ELR (cell line): ENCODE results near the gene HCN2.
"Not testable (repeated sequence)": the region's sequence is repeated elsewhere in the genome, so short reads cannot be mapped to it uniquely, and the experiment has no call there.

Experiments used
- DNase-seq: peaks from one replicate; pipeline ENCODE4 v3.0.0-alpha.2; 2015; ENCODE audit warnings: low read depth

Gene HCN2

DNA sequence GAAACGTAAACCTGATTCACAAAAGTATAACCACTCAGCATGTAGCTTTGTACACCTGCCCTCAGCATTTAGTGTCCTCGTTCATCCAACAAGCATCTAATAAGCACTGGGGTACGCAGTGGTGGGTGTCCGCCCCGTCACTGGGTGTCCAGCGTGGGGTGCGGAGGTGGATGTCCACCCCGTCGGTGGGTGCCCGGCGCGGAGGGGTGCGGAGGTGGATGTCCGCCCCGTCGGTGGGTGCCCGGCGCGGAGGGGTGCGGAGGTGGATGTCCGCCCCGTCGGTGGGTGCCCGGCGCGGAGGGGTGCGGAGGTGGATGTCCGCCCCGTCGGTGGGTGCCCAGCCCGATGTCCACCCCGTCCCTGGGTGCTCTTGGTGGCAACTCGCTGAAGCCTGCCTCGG, 4.5 kb upstream of the HCN2 start:
- DNase-seq: not testable (repeated sequence)

DNA sequence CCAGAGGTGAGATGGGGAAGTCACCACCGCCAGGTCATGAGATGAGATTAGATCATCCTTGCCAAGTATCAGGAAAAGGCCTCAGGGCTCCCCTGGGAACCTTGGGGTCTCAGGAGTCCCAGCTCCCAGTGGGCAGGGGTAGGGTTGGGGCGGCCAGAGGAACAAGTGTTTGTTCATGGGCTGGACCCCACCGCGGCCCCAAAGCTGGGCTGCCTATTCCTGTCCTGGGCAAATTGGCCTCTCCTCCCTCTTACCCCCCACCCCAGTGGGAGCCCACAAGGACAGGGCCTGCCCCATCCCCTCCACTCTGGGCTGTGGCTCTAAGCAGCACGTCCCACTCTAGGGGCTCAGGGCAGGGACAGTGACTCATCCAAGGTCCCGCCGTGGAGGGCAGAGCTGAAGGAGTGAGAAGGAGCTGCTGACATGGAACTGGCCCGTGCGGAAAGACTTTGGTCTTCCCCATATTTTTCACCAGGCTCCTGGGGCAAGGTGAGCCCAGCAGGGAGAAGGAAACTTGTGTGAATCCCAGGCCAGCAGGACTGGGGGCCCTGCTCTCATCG, 4.0 kb upstream of the HCN2 start:
- no peak for DNase-seq

DNA sequence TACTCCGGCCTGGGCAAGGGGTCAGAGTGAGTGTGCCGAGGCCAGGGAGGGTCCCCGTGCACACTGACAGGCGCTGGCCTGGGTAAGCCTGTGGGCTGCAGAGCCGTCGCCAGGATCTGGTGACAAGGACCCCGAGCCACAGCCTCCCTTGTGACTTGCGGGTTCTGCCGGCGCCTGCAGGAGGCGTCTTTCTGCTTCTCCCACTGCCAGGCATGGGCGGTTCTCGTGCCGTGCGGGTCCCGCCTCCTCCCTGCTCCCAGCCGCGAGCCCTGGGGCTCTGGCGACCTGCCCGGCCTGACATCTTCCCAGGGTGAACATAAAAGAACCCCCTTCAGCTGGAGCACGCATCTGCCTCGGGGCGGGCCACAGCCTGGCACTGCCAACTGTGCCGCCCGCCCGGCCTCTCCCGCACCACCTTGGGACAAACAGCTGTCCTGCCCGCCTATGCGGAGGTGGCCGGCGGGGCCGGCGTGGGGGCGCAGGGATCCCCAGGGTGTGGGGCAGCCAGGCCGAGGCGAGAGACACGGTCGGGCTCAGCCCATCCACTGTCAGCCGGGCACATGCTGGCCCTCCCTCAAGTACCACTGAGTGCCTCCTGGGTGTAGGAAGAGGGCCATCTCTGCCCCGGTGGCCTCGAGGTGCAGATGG, 1.5 kb upstream of the HCN2 start:
- DNase-seq: peak; percentile 89

DNA sequence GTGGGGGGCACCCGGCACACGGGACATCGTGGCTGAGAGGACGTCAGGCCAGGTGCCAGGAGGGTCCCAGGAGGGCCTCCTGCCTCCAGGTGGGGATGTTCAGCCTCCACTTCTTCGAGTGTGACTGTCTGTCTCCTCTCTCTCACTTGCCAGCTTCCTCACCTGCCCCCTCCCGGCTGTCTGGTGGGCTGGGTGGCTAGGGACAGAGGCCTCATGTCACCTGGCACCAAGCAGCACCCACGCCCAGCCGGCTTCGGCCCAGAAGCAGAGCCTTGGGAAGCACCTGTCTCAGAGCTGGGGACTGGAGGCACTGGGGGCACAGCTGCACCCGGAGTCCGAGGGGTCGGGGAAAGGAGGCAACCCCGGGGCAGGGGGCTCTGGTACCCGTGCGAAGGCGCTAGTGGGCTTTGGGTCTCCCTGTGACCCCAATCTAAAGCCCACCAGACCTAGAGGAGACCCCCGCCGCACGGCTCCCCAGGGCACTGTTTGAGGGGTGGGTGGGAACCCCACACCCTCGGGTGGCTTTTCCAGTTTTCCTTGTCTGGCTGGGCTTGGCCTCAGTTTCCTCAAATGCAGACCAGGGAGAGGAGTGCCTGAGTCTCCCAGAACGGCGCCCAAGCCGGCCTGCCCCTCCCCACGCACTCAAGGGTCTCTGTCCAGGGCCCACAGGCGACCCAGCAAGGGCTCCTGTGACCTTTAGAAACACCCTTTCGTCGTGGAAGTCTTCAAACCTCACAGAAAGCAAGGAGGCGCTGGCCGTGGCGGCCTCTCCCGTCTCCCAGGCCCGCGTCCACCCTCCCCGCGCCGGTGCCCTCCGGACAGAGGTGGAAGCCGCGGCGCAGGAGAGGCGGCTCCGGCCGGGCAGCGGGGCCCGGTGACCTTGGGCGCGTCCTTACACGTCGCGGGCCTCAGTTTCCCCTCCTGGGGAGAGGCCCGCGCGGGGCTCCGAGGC, 664 bp upstream of the HCN2 start:
- no peak for DNase-seq

DNA sequence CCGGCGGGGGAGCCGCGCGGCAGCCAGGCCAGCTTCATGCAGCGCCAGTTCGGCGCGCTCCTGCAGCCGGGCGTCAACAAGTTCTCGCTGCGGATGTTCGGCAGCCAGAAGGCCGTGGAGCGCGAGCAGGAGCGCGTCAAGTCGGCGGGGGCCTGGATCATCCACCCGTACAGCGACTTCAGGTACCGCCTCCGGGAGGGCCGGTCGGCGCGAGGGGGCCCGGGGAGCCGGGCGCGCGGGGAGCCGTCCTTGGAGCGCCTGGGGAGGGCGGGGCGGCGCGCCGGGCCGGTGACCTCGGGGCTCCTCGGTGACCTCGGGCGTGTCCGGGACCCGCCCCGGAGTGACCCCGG, 690 bp downstream of the HCN2 start:
- peak; percentile 40 for DNase-seq

DNA sequence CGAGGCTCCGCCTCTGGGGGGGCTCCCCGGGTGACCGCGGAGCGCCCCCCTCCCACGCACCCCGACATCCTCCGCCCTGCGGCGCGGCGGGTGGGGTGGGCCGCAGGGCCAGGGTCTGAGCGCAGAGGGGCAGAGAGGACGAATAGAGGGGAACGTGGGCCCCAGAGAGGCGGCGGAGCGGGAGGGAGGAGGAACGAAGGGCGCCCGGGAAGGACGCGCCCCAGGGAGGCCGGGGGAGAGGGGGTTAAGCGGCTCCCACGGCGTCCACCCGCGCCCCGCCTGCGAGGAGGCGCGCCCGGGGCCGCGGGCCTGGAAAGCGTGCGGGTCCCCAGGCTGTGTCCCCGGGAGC, 1.0 kb downstream of the HCN2 start:
- DNase-seq: no peak

DNA sequence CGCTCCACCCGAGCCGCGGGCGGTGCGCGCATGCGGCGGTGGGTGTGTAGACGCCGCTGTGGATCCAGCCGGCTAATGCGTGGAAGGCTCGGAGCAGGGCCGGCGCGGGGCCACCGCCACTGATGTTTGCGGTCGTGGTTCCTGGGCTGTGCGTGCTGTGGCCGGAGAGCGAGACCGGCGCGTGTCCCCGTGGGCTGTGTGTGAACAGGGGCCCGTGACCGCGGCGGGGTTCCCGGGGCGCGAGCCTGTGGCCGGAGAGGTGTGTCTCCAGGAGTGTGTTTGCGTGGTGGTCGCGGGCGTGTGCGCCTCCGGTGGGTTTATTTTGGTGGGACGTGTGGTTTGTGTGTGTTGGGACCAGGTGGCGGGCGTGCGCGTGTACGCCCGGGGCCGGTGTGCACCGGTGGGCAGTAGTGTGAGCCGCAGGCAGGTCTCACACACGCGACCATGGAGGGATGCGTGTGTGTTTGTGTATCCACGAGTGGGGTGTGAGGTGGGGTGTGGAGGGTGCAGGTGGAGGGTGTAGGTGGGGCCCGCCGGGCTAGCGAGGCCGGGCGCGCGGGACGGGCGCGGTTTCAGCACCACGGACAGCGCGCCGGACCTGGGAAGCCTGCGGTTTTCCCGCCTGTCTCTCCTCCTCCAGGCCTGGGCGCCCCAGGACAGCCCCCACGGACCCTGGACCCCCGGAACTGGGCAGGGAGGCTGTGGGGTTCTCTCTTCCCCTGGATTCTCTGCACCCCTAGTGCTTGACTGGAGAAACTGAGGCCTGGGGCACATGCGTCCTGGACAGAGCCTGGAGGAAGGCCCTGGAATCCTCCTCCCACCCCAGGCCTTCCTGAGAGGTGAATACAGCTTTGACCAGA, 1.6 kb downstream of the HCN2 start:
- DNase-seq: peak; percentile 36

DNA sequence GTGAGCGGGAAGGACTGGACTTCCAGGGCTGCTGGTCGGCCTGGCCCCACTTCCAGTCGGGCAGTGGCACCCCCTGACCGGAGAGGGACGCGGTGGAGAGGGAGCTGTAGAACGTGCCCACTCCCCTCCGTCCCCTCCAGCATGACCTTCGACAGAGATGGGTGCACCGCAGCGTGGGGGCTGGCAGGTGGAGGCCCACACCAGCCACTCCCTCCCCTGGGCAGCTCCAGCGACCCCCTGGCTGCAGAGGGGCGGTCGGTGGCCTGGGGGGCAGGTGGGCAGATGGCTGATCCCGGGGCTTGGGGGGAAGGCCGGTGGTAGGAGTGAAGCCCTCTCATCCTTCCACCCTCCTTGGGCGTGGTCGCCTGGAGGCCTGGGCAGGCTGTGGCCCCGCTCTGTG, 2.4 kb downstream of the HCN2 start:
- no peak for DNase-seq

DNA sequence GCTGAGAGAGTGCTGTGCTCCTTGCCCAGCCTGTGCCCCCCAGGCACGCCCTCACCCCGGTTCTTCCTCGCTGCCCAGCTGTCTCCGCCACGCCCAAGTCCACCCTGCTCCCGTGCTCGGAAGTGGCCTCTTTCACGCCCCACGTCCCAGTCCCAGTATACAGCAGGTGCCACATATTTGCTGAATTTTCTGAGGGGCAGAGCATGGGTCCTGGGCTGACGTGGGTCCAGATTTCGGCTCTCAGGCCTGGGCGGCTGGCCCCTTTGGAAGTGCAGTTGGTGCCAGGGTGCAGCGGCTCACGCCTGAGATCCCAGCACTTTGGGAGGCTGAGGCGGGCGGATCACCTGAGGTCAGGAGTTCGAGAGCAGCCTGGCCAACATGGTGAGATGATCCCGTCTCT, 3.4 kb downstream of the HCN2 start:
- DNase-seq: no peak

DNA sequence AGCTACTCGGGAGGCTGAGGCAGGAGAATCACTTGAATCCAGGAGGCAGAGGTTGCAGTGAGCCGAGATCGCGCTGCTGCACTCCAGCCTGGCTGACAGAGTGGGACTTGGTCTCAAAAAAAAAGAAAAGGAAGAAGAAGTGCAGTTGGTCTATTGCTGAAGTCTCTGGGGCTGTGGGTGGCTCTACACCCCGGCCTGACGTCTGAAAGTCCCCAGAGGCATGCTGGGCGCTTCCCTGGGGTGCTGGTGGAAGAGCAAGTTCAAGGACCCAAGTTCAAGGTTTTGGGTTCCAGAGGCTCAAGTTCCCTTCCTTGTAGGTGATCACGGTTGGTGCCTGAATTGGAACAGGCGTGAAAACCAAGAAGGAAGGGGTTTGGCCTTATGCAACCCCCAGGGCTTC, 3.8 kb downstream of the HCN2 start:
- no peak for DNase-seq

DNA sequence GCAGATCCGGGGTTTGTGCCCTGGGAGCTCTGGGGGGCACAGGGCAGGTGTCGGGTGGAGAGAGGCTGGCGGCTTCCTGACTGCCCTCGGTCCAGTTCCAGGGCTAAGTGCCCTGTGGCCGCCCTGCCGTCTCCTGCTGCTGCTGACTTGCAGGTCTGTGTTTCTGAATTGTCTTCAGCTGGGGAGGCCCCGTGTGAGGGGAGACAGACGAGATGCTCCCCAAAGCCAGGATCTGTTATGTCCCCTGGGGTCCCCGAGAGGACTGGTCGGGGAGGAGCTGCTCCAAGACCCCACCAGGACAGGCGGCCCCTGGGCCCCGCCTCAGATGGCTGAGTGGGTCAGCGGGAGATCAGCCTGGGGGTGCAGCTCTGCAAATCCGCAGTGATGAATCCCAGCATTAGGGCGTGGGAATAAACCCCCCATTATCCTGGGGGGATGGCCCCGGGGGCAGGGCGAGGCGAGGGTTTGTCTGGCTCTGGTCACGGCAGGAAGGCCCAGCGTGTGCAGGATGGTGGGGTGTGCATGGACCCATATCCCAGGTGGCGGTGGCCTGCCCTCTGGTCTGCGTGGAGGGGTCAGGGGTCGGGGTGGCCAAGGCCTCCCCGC, 4.7 kb downstream of the HCN2 start:
- no peak for DNase-seq

DNA sequence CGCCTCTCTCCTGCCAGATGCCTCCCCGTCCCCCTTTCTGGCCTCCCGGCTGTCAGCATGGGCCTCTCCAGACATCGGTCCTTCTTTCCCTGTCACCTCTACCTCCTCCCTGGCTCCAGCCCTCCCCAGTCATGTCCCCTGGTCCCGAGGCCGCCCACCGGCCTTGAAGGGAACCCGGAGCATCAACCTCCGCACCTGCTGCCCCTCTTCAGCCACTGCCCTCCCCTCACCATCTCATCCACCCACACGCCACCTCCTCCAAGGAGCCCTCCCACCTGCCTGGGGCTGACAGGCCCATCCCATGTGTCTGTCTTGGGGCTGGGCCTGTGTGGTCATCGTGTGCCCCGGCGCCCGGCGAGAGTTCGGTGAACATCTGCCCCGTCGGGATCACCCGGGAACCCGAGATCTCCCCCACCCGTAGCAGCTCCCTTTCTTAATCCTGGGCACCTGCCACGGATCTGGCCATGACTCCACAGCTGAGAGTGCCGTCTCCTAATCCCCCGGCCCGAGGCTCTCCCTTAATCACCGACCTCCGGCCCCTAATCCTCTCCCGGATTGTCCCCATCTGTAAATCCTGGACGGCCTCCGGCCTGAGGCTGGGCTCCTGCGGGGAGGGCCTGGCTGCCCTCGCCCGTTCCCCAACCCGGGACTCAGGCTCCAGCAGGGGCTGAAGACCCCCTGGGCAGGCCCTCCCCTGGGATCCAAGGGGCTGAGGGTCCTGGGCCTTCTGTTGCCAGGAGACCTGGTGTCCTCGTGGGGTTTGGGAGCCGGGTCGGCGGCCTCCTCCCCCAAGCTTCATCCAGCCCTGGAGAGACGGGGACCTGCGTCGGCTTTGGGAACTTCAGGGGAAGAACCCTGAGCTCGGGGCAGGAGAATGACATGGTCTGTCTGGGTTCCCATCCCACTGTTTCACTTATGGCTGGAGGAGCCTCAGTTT, 5.9 kb downstream of the HCN2 start:
- no peak for DNase-seq

DNA sequence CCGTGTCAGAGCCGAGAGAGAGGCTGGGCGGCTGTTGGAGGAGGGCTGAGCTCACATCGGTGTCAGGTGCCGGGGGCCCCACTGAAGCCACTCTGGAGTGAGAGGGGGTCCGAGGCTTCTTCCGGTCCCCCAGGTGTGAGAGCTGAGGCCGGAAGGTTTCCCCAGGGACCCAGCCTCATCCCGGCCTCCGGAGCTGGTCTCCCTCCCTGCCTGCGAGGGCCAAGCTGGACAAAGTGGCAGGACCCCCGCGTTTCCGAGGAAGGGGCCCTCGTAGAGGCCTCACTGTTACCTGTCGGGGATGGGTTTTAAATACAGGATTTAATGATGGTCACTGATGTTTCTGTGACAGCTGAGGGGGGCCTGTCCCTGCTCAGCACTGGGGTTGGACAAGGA, 6.6 kb downstream of the HCN2 start:
- no peak for DNase-seq

DNA sequence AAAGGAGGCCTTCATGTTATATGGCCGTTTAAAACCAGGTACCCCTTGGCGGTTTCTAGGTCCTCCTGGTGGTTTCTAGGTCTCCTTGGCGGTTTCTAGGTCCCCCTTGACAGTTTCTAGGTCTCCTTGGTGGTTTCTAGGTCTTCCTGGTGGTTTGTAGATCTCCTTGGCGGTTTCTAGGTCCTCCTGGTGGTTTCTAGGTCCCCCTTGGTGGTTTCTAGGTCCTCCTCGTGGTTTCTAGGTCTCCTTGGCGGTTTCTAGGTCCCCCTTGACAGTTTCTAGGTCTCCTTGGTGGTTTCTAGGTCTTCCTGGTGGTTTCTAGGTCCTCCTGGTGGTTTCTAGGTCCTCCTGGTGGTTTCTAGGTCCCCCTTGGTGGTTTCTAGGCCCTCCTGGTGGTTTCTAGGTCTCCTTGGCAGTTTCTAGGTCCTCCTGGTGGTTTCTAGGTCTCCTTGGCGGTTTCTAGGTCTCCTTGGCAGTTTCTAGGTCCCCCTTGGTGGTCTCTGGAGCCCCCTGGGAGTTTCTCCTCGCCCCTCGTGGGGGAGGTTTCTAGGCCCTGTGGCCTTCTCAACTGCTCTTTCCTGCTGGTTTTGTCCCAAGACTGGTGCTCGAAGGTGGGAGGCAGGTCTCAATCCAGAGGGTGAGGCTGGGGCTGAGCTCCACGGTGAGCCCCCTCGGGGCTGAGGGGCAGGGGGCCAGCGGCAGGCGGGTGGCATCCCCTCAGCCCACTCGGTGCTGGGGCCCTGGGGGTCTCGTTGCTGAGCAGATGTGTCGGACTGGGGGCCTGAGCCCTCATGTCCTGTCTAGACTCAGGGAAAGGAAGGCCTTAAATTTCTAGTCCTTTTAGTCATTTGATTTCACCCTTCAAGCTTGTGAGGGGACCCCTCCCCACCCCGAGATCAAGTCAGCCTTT, 8.0 kb downstream of the HCN2 start:
- DNase-seq: no peak

DNA sequence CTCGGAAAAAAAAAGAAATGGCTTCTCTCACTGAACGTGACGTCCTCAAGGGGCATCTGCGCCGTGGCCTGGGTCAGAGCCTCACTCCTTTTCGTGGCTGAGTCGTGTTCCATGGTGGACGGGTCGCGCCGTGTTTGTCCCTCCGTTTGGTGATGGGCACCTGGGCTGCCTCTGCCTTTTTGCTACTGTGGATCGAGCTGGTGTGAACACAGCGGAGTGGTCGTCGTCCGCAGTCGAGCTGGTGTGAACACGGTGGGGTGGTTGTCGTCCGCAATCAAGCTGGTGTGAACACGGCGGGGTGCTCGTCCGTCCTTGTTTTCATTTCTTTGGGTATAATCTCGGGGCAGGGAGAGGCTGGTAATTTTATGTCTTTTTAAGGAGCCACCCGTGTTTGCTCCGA, 11.6 kb downstream of the HCN2 start:
- DNase-seq: no peak

DNA sequence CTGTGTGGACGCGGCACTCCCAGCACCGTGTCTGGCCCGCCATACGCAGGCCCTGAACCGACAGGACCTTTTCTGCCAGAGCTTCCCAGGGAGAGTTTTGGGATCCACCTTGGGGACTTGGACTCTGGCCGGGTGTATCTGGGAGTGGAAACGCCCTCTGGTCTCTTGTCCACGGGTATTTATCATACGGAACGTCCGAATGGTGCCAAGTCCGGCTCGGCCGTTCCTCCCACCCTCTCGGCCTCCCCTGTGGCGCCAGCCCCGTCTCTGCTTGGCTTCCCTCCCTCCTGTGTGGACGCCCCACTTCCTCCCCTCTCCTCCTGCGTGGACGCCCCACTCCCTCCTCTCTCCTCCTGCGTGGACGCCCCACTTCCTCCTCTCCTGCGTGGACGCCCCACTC, 12.1 kb downstream of the HCN2 start:
- no peak for DNase-seq

DNA sequence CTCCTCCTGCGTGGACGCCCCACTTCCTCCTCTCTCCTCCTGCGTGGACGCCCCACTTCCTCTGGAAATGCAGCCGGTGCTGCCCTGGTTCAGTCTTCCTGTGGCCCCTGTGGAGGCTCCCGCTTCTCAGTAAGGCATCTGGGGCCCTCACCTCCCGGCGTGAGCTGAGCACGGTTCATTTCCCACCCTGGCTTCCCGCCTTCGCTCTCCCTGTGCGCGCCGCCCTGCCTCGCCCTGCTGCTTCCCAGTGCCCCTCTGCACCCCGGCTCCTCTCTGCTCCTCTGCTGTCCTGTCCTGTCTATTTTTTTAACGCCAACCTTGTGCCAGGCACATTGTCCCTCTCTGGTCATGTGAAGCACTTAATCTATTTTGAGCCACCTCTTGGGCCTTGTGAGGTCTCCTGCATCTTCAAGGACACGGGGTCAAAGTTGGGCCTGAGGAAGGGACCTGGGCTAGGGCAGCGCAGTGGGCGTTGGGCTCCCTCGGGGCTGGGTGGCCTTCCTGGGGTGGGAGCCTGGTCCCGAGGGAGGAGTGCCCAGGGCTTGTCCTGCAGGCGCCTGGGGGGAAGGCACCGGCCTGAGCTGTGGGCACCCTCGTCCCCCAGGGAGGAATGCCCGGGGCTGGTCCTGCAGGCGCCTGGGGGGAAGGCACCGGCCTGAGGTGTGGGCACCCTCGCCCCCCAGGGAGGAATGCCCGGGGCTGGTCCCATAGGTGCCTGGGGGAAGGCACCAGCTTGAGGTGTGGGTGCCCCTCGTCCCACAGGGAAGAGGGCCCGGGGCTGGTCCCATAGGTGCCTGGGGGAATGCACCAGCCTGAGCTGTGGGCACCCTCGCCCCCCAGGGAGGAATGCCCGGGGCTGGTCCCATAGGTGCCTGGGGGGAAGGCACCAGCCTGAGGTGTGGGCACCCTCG, 13.0 kb downstream of the HCN2 start:
- DNase-seq: no peak

DNA sequence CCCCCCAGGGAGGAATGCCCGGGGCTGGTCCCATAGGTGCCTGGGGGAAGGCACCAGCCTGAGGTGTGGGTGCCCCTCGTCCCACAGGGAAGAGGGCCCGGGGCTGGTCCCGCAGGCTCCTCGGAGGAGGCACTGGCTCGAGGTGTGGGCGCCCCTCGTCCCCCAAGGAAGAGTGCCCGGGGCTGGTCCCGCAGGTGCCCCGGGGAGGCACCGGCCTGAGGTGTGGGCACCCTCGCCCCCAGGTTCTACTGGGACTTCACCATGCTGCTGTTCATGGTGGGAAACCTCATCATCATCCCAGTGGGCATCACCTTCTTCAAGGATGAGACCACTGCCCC, 13.6 kb downstream of the HCN2 start:
- DNase-seq: not testable (repeated sequence)

DNA sequence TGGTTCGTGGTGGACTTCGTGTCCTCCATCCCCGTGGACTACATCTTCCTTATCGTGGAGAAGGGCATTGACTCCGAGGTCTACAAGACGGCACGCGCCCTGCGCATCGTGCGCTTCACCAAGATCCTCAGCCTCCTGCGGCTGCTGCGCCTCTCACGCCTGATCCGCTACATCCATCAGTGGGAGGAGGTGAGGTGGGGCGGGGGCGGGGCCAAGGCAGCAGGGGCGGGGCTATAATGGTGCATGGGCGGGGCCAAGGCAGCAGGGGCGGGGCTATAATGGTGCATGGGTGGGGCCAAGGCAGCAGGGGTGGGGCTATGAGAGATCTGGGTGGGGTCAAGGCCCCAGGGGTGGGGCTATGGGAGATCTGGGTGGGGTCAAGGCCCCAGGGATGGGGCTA, 14.1 kb downstream of the HCN2 start:
- not testable (repeated sequence) for DNase-seq
